GM18517 (cell line): Measurements from ENCODE around the gene TRMT1.

Source experiments
- ATAC-seq: cut with Tn5 transposase; IDR thresholded peaks from one replicate; pipeline ENCODE4 v1.9.1; 2021; ENCODE audit warnings: mild to moderate bottlenecking, moderate library complexity; ENCODE audit not compliant: unreplicated experiment

Gene TRMT1

DNA sequence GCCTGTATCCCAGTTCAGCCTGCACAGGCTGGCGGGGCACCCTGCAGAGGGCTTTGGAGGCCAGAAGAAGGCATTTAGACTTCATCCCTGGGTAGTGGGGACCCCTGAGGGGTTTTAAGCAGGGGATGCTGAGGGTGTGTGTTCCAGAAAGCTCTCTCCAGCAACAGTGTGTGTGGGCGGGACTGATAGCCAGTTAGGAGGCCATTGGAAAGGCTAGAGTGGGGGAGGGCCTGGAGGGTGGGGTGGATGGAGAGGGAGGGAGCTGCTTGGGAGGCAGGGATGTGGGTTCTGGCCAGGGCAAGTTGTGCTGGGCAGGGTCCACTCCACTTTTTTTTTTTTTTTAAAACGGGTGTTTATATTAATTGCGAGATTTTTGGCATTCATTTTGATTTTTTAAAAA, 42.2 kb downstream of the TRMT1 start:
- ATAC-seq, result no peak

DNA sequence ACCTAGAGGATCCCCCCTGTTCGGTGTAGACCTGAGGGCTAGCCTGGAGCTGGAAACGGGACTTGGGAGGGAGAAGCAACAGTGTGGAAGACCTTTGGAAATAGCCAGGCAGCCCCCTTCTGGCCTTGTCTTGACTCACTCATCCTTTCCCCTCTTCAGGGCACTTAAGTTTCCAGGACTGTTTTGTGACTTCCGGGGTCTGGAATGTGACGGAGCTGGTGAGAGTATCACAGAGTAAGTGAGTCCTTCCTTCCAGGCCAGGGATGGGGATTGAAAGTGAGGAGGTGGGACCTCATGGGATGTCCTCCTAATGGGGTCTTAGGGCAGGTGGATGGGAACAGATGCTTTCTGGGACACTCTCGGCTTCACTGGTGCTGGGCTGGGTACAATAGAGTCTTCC, 43.3 kb downstream of the TRMT1 start:
- ATAC-seq, result no peak

DNA sequence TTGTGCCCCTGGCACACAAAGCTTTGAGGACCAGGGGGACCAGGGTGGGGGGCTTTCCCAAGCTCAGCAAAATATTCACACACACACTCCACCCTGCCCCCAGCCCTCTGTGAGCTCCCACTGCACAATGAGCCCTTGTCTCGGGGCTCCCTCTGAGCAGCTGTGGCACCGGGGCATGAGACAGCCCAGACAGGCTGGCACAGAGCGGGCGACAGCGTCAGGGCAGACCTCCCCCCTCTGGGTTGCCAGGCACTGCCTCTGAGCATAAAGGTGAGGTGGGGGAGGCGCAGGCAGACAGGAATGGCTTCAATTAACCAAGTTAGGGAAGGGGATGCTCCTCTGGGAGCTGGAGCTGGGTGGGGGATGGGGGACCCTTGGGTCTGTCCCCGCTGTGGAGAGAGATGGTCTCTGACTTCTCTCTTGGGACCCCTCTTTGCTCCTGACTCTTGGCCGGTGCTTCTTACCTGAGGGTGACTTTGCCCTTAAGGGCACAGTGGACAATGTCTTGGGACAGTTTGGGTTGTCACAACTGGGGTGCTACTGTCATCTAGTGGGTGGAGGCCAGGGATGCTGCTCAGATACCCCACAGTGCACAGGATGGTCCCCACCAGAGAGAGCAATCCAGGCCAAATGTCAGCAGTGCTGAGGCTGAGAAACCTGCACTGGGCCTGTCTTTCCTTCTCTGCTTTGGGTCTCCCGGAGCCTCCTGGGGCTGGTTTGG, 44.2 kb downstream of the TRMT1 start:
- no peak for ATAC-seq

DNA sequence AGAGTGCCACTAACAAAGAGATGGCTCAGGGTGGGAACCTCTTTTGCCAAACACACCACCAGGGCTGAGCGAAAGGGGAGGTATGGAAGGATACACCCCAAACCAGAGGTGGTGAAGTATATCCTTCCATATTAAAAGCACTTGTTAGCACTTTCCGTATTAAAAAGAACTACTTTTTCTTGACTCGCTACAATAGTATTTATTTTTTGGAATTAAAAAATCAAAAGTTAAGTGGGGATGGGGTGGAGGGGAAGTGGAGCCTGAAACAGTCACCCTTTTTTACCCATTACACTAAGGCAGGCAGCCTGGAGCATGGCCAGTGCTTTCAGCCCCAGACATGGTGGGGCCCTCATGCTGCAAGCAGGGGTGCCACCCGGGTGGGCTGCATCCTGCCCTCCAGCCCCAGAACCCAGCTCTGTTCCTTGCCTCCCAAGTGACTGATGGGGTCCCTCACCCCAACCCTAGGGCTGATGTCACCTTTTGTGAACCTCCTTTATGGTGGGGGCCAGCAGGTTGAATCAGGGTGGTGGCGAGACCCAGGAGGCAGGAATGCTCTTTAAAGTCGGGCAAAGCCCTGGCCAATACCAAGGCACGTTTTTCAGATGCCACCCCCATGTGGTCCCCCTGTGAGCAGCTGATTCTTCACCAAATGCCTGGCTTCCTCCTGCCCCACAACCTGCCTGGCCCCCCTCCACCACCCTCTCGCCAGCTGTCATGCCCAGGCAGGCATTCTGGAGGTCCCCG, 44.9 kb downstream of the TRMT1 start:
- ATAC-seq, result no peak

DNA sequence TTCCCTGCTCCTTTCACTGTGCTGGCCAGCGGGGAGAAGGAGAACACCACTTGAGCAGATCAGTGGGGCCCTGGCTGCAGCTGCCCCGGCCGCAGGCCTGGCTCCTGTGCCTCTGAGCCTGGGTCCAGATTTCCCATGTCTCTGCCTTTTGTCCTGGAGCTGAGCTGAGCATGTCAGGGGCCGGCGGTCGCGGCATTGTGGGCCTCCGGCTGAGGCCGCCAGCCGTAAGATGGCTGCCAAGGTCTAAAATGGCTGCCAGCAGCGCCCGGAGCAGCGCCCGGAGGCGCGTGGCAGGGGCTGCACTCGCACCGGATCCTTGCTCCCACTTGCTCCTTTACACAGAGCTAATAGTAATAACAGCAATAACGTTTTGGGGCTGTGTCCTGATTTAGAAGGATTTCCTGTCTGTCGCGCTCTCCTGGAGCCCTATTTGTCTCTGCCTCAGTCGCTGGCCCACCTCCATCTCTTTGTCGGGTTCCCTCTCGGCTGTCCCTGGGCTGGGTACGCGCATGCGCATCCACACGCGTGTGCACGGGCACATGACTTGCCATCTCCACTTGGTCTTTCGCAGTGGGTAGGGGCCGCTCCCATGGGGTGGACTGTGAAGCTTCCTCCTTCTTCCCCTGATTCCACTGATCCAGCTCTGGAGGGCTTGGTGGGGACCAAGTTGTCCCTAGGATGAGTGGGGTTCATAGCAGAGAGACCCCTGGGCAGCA, 46.0 kb downstream of the TRMT1 start:
- no peak for ATAC-seq

DNA sequence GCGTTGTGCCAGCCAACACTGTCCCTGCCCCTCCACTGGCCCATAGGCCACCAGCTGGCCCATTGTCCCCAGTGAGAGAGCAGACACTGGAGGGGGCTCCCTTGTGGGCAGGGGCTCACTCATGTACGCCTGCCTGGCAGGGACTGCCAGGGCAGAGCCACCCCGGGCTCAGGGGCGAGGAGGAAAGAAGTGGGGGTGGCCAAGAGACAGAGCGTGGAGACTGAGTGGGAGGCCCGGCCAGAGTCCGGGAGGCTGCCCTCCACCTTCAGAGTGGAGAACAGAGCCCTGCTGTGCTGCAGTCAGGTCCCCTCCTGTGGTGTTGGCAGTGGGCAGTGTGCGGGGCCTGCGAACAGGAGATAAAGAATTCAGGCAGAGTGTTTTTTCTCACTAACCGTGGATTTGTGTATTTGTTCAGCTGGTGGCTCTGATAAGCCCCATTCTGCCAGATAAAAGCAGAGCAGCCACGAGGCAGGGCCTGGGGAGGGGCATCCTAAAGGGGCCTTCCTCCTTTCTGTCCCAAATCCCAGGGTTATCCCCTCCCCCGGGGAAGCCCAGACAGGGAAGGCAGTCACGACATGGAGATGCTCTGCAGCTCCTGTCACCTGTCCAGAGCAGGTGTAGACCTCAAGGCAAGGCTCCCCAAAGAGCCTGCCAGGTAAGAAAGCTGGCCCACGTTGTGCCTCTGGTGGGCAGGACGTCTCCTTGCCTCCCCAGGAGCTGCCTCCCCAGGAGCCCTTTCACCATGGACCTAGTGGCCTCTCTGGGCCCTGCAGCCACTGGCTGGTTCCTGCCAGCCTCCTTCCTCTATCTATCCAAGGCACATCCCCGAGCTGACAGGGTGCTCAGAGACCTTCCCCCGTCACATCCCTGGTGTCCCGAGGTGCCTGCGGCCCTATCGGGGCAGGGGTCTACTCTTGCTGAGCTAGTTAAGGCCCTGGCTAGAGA, 46.9 kb downstream of the TRMT1 start:
- no peak for ATAC-seq

DNA sequence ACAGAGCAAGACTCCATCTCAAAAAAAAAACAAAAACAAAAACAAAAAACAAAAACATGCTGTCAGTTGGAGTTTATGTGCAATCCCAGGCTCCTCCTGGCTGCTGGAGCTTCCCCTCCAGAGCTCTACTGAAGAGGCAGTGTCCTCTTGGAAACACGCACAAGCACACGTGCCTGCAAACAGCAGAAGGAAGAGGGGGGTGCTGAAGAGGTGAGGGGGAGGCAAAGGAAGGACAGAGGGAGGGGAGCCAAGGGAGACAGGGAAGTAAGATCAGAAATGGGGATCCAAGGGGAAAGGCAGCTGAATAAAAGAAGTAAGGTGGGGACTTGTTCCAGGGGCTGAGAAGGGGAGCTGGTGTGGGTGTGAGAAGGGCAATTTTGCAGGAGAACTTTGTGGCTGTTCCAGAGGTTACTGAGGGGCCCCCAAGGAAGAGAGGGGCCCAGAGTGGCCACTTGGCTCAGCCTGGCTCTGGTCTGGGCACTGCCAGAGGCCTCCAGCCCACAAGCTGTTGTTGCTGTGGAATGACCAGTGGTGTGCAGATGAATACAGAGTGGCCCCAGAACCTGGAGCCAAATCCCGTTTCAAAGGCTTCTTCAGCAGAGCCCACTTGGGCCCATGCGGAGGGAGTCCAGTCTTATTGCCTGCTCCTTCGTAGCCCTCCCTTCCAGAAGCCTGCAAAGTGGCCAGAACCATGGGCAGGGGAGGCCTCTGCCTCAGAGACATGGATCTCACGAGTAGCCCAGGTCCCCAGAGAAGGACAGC, 48.3 kb downstream of the TRMT1 start:
- ATAC-seq, result no peak

DNA sequence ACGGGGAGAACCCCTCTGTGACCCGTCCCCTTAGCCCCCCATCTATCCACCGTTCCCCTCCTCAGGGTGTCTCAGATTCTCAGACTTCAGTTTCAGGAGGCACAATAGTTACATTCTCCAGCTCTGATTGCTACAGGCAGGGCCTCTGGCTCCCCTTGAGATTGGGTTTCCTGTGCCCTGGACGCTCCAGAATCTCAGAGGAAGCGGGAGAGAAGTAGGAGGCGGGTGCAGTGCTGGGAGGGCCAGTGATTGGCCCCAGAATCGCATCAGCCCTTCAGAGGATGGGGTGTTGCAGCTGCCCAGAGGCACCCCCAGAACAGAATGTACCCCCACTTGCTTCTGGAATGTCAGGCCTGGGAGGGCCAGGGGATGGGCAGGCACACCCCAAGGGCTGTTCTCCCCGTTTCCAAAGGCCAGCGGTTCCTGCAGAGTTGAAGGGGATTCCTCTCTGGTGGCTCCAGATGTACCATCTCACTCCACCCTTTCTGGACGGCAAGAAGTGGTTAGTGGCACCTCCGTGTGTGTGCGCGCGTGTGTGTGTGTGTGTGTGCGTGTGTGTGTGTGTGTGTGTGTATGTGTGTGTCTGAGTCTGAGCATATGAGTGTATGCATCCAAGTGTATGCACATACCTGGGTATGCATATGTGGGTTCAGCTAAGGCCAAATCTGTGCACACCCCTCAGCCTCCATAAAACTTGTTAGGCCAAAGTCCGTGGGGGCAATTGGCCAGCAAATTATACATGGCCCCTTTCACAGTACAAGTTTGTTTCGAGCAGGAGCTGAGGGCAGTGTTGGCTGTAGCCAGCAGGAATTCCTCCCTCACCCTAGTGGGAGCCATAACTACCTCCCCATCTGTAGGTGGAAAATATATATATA, 49.4 kb downstream of the TRMT1 start:
- ATAC-seq, result no peak

DNA sequence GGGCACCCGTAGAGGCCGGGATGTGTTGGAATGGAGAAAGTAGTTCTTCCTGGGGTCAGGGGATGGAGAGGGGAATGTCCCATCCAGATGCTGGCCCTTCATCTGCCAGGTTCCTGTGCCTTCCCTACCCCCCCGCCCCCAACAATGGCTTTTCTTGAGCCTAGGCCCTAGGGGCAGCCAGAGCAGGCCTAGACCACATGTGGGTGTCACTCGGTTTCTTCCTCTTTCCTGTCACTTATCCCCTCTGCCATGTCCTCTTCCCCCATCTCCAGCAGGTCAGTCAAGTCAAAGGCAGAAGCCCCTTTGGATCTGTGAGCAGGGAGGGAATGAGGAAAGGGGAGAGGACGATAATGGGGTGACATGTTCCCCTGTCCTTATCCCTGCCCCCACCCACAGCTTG, 50.3 kb downstream of the TRMT1 start:
- no peak for ATAC-seq

DNA sequence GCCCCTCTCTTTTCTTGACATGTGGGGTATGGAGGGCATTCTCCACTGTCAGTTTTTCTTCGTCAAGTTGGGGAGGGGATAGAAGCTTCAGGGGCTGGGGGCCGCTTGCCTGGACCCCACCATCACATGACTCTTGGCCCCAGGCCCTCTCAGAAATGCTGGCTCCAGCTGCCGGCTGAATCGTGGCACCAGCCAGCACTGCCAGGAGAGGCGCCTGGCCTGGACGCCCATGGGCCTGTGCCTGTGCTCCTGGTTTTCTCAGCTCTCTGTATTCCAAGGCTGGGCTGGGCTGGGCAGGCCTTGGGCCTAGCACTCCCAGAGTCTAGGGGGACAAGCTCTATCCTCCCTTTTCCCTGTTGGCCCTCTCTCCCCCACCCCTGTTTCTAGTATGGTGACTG, 52.4 kb downstream of the TRMT1 start:
- no peak for ATAC-seq

DNA sequence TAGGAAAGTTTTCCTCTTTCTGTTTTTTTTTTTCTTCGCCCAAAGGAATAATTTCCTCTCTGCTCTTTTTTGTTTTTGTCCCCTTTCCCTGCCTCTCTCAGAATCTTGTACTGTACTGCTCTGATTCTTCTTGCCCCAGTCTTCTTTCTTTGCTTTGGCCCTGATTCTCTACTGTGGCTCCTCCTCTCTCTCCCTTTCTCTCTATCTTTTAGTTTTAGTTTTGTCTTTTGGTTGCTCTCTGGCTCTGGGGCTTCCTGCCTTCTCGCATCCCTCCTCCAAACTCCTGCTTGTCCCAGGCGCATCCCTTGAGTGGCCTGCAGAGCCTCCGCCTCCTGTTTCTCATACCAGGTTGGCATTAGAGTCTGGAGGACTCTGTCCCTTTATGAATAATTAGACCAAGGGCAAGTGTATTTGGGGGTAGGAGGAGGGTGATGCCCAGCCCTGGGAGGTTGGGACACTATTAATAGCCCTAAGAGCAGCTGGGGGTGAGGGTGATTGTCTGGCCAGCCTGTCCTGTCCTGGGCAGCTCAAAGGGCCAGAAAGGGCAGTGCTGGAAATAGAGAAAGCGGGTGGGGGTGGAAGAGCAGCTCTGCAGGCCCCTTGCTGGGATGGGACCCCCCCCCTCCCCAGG, 53.0 kb downstream of the TRMT1 start:
- ATAC-seq, result no peak

DNA sequence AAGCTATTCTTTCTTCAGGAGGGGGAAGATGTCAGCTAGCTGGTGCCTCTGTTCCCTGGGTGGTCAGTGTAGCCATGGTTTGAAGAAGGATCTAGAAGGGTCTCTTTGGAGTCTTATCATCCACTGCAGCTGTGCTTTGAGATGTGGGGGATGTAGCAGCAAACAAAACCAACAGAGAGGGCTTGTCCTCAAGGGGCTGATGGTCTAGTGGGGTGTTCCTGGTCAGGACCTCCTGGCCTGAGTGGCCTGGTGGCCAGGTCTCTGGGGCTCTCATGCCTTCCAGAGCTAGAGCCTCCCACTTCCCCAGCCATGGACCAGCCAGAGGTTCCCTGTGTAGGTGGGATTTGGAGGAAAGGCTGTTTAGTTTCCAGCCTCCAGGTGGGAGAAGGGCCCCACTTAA, 54.2 kb downstream of the TRMT1 start:
- no peak for ATAC-seq

DNA sequence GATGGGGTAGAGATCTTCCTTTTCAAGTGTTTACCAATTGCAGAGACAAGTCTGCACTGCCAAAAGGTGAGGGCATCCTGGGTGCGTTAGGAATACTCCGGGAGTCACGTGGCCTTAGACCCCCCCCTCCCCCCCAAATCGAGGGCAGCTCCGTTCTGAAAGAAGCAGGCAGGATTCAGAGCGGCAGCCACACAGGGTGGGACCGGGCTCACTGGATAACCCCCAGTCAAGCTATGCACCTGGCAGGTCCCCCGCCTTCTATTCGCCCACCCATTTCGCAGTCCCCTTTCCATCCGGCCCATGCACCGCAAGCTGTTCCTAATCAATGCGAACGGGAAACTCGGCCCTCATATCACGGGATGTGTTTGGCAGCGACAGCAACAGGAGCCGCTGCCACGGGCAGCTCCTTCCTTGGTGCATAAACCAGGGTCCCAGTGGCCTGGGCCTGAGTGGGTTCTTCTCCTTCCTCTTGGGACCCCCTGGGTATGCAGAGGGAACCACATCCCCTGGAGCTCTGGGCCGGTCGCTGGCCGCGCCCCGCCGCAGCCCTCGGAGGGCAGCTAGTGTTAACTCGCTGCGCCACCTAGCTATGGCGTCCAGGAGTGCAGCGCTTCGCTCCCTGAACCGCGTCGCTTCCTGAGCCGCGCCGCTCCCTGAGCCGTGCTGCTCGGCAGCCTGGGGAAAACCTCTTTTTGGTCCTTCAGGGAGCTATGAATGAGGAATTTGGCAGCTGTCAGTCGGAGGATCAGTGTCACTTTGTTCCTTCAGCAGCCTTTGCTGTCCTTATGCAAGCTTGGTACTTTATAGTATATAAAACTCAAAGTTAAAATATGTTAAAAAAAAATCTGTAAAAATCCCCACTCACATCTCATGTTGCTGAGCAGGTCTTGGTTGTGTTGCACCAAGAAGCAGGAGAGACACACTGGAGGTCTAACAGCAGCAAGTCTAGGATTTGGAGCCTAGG, 55.3 kb downstream of the TRMT1 start:
- no peak for ATAC-seq

DNA sequence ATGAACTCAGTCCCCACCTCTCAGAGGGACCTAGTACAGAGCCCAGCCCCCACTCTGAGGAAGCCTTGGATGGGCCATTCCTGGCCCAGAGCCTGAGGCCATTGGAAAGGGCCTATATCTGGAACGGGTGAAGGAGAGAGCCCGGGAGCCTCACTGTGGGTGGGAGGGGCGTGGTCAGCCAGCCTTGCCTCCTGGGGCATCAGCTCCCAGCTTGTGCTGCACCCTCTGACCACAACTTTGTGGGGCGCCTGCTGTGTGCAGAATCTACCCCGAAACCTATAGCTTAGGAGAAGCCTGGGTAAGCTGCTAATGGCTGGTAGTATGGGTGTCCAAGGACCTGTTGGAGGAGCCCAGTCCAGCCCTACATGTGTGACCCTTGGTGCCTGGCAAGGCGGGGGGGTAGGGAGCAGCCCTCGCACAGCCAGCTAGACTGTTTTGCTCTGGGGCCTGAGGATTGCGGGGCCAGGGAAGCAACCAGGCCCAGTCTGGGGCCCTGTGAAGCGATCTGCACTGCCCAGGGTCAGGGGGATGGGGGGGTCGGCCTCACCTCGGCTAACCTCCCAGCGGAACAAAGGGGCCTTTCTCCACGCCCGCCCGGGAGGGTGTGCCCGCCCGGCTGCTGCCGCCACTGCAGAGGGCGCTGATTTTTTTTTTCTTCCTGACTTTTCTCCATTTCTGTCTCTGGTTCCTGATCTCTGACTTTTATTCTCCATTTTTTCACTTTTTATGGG, 56.1 kb downstream of the TRMT1 start:
- ATAC-seq, result no peak

DNA sequence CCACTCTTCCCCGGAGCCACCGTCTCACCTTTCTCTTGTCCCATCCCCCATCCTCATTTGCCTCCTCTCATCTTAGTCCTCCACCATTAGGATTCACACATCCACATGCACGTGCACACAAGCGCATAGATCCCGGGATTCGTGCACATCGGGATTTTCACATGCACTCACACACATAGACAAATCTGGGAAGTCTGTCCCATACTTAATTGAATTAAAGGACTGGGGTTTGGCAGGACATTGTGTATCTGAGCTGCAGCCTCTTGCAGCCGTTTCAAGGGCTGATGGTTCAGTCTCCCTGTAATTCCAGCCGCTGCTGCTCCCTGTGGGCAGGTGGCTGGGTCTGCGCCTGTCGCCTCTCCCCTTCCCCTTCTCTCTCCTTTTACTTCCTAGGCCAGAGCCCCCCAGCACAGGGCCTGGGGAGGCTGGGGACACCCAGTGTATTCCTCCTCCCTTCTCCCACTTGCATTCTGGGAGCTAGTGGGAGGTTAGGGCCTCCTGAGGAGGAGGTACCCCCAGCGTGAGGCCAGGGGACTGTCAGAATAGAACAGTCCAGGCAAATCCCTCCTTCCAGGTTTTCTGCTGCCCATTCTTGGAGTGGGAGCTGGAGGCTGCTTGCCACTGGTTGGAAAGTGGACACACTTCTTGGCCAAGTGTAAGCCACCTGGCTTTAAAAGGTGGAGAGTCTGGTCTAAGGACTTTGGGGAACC, 57.4 kb downstream of the TRMT1 start:
- ATAC-seq, result no peak

DNA sequence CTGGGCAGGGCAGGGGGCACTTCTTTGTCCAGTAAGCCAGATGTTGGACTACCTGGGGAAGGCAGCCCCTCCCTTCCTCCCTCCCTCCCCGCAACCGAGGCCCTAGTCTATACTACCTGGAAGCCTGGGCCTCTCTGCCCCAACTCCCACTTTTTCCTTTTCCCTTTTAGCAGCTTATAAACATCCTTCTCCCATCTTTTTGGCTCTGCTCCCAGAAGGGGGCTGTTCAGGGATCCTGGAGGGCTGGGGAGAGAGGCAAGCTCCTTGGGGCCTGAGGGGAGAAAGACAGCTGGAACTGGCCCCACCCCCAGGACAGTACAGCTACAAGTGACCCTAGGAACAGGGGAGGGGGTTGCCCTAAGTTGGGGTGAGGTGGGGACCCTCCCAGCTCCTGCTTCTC, 58.8 kb downstream of the TRMT1 start:
- ATAC-seq, result no peak
